HepG2 (cell line): ENCODE data around the gene SOCS7. TPM values are rescaled to one million over a fixed set of nuclear protein-coding genes. Genes with fewer than 3 reads are reported as not detected.

Experiments used
- ATAC-seq: fragments of 200-7000 bp; cut with Tn5 transposase; 3 replicates; pipeline ENCODE4 v1.9.1; 2020; ENCODE audit warnings: mild to moderate bottlenecking, moderate library complexity
- BruUV-seq: library from RNA; stranded (reverse); fragments of 400-500 nt; replicated peaks from 2 replicates; lab custom pipeline; 2021; lab: Mats Ljungman, UMichigan
- CTCF ChIA-PET: fragments of 300-600 bp; formaldehyde crosslinking; extraction: SDS; loops from one replicate; lab custom pipeline; 2021; ENCODE audit warnings: low total read pairs, inconsistent platforms, low intra/inter-chr PET ratio; lab: Yijun Ruan, JAX
- POLR2A ChIA-PET: fragments of 350-600 bp; sonication (Branson Sonifier 250); formaldehyde crosslinking; loops from one replicate; lab custom pipeline; 2020; ENCODE audit warnings: antibody characterized with exemption, inconsistent platforms; lab: Yijun Ruan, JAX
- DNase-seq: peaks from one replicate; pipeline ENCODE4 v3.0.0-alpha.2; 2015; ENCODE audit warnings: low spot score
- FAIRE-seq: peaks from 3 replicates; lab custom pipeline; 2011; peaks lifted over from hg19 to GRCh38; lab: Jason Lieb, UNC
- H2AFZ ChIP-seq: one replicate; pipeline ENCODE4 v1.6.1; 2011; ENCODE audit warnings: low read length, inconsistent platforms
- H3K27ac ChIP-seq: fragments of 300-600 bp; 3 replicates; pipeline ENCODE4 v1.8.0; 2011; ENCODE audit warnings: mixed run types, mild to moderate bottlenecking, mixed read lengths, low read length, inconsistent platforms; ENCODE audit not compliant: insufficient read depth; ENCODE audit errors: extremely low read length
- H3K27me3 ChIP-seq, 2 experiments: fragments of 200-600 bp in 1 of 2; 2 replicates in 1 of 2; 3 replicates in 1 of 2; pipeline versions ENCODE4 v1.6.0 to v1.8.0; 2011; ENCODE audit warnings: low read length in 2 of 2, mild to moderate bottlenecking in 2 of 2, moderate library complexity in 2 of 2, inconsistent platforms in 1 of 2; ENCODE audit not compliant: insufficient read depth in 2 of 2, control insufficient read depth in 1 of 2
- H3K36me3 ChIP-seq, 2 experiments: fragments of 200-600 bp in 1 of 2; replicated peaks in 1 of 2; 2 replicates in 1 of 2; 3 replicates in 1 of 2; pipeline versions ENCODE4 v1.5.1 to v1.8.0; 2011; ENCODE audit warnings: low read length in 2 of 2, inconsistent platforms in 1 of 2; ENCODE audit not compliant: insufficient read depth in 2 of 2, control insufficient read depth in 1 of 2
- H3K4me1 ChIP-seq: 2 replicates; pipeline ENCODE4 v1.5.1; 2012; ENCODE audit warnings: low read length, inconsistent platforms; ENCODE audit not compliant: insufficient read depth
- H3K4me2 ChIP-seq: 2 replicates; pipeline ENCODE4 v1.6.0; 2011; ENCODE audit warnings: low read depth, low read length, inconsistent platforms
- H3K4me3 ChIP-seq, 3 experiments: fragments of 200-600 bp in 1 of 3; sonication (generic), shearing (Covaris generic) in 1 of 3; replicated peaks in 1 of 3; 2 replicates each; pipeline ENCODE4 v1.5.1; 2011 to 2016; ENCODE audit warnings: low read length in 3 of 3, inconsistent platforms in 2 of 3, low read depth in 2 of 3, mild to moderate bottlenecking in 2 of 3, control low read depth in 1 of 3, mixed read lengths in 1 of 3; ENCODE audit not compliant: insufficient read depth in 1 of 3
- H3K79me2 ChIP-seq: one replicate; pipeline ENCODE4 v1.6.1; 2011; ENCODE audit warnings: low read length, inconsistent platforms; ENCODE audit not compliant: insufficient read depth
- H3K9ac ChIP-seq: 2 replicates; pipeline ENCODE4 v1.6.0; 2011; ENCODE audit warnings: mild to moderate bottlenecking, low read depth, low read length, inconsistent platforms; ENCODE audit not compliant: insufficient read depth
- H3K9me3 ChIP-seq: 2 replicates; pipeline ENCODE4 v1.5.1; 2012; ENCODE audit warnings: mild to moderate bottlenecking, low read length
- H4K20me1 ChIP-seq: 2 replicates; pipeline ENCODE4 v1.6.0; 2011; ENCODE audit warnings: inconsistent platforms, mild to moderate bottlenecking, low read length, moderate library complexity; ENCODE audit not compliant: insufficient read depth
- LCORL ChIP-seq, 2 experiments: fragments of 450-650 bp in 1 of 2; sonication (generic) in 1 of 2; formaldehyde crosslinking in 1 of 2; IDR thresholded peaks; 2 replicates each; pipeline versions ENCODE4 v1.5.0 to v1.6.1; 2017 to 2020; ENCODE audit warnings: antibody characterized with exemption in 1 of 2, missing genetic modification reagents in 1 of 2
- NFIB ChIP-seq: sonication (generic); formaldehyde crosslinking; IDR thresholded peaks from 2 replicates; pipeline ENCODE4 v1.9.0; 2021; ENCODE audit warnings: missing genetic modification reagents, mild to moderate bottlenecking, borderline replicate concordance
- SOX13 ChIP-seq, 3 experiments: fragments of 450-650 bp in 1 of 3; sonication (generic) in 1 of 3; formaldehyde crosslinking in 1 of 3; IDR thresholded peaks in 2 of 3; conservative IDR thresholded peaks in 1 of 3; 2 replicates each; pipeline versions ENCODE4 v1.5.0 to v1.6.1; 2016 to 2020; ENCODE audit warnings: antibody characterized with exemption in 1 of 3, mild to moderate bottlenecking in 1 of 3, missing compliant biosample characterization in 1 of 3, missing genetic modification reagents in 1 of 3, moderate library complexity in 1 of 3
- SRSF1 ChIP-seq: fragments of 200-400 bp; formaldehyde crosslinking; optimal IDR thresholded peaks from 2 replicates; pipeline ENCODE3; 2017; ENCODE audit warnings: mild to moderate bottlenecking, low read depth, low read length, moderate library complexity
- TBP ChIP-seq: sonication (generic); formaldehyde crosslinking; IDR thresholded peaks from 2 replicates; pipeline ENCODE4 v1.5.0; 2020; ENCODE audit warnings: missing genetic modification reagents
- ZNF274 ChIP-seq: sonication (generic); formaldehyde crosslinking; IDR thresholded peaks from 2 replicates; pipeline ENCODE4 v1.5.1; 2020; ENCODE audit warnings: mild to moderate bottlenecking, missing genetic modification reagents
- ZNF326 ChIP-seq: sonication (generic); formaldehyde crosslinking; IDR thresholded peaks from 2 replicates; pipeline ENCODE4 v1.4.0; 2020; ENCODE audit warnings: missing genetic modification reagents, borderline replicate concordance
- ZNF547 ChIP-seq: sonication (generic); formaldehyde crosslinking; IDR thresholded peaks from 2 replicates; pipeline ENCODE4 v1.5.1; 2020; ENCODE audit warnings: mild to moderate bottlenecking, missing genetic modification reagents
- ZNF652 ChIP-seq: IDR thresholded peaks from 2 replicates; pipeline ENCODE4 v1.6.1; 2016; ENCODE audit warnings: low read depth, borderline replicate concordance
- ZNF687 ChIP-seq: sonication (generic); formaldehyde crosslinking; IDR thresholded peaks from 2 replicates; pipeline ENCODE4 v1.5.1; 2020; ENCODE audit warnings: mild to moderate bottlenecking, missing genetic modification reagents, moderate library complexity
- ZNF891 ChIP-seq: sonication (generic); formaldehyde crosslinking; IDR thresholded peaks from 2 replicates; pipeline ENCODE4 v1.5.0; 2020; ENCODE audit warnings: mild to moderate bottlenecking, missing genetic modification reagents
- WGBS: methylation state at CpG from one replicate; pipeline ENCODE4 v1.1.6; 2017; ENCODE audit warnings: low lambda C conversion rate; 5-methylcytosine and 5-hydroxymethylcytosine counted together
- in situ Hi-C: cut with HindIII; loops from 2 replicates; pipeline ENCODE4 v1.10.0; 2017; ENCODE audit warnings: low pct_unique_long_range_greater_than_20kb; ENCODE audit not compliant: extremely low pct_ligation_motif_present
- intact Hi-C: fragments of 100-400 bp; cut with micrococcal nuclease; formaldehyde crosslinking; loops from one replicate; pipeline ENCODE4 v1.10.0; 2022; ENCODE audit not compliant: unreplicated experiment
- polyA plus RNA-seq, 8 experiments: library from polyadenylated mRNA; depleted of rRNA in 3 of 8; stranded (reverse) in 7 of 8; unstranded in 1 of 8; fragments of >200 nt; fragmentation: Illumina TruSeq in 4 of 8; extraction: Trizol in 4 of 8; gene quantifications; 2 replicates each; pipeline versions ENCODE4 v1.2.1 to v1.2.3, GENCODE V29; 2011 to 2016; ENCODE audit warnings: low read depth in 4 of 8, missing spikeins in 1 of 8, mixed read lengths in 1 of 8; ENCODE audit not compliant: insufficient read depth in 1 of 8
- total RNA-seq, 5 experiments: library from RNA; depleted of rRNA; stranded (reverse); fragments of >200 nt; fragmentation: Illumina TruSeq; extraction: Trizol; gene quantifications; 2 replicates each; pipeline ENCODE4 v1.2.3, GENCODE V29; 2016; ENCODE audit warnings: low read depth in 1 of 5

The SOCS7 gene
- total and polyA plus RNA-seq, 2 of the 13 experiments (the other 11 are each of a cell fraction or from before 2014, with no cell fraction given): 19.2 to 24.2 TPM

GRCh38 chr17:38341035-38341721, 10.5 kb upstream of the SOCS7 start:
- no peaks in the 10 kb centered on the region for H3K79me2 ChIP-seq
- no peaks in the 10 kb centered on the region for H4K20me1 ChIP-seq
- H3K27ac ChIP-seq: no peak overlapping the region
- ATAC-seq (peak; percentile 69), DNase-seq (peak; percentile 47), FAIRE-seq (no peak)
- no peaks in the 10 kb centered on the region for H3K36me3 ChIP-seq
- TF ChIP-seq ZNF891 (CRISPR knock-in tag) (0 out of 2 replicates have a peak, but pooled peaks have one; percentile 34), ZNF652 (CRISPR knock-in tag) (no peak), NFIB (CRISPR knock-in tag) (peak; percentile 61; the same call in 1 of the 2 replicates), ZNF687 (peak; percentile 20; the same call in 1 of the 2 replicates), LCORL (IDR thresholded peaks at IDR 0.05) (peak; percentile 75; the same call in 1 of the 2 replicates), LCORL (CRISPR knock-in tag; IDR thresholded peaks at IDR 0.05) (no peak), ZNF274 (CRISPR knock-in tag) (0 out of 2 replicates have a peak, but pooled peaks have one; percentile 51), ZNF547 (0 out of 2 replicates have a peak, but pooled peaks have one; percentile 36), SRSF1 (no peak), SOX13 (IDR thresholded peaks at IDR 0.05) (no peak), SOX13 (CRISPR knock-in tag; conservative IDR thresholded peaks at IDR 0.05 in 1 of 2, IDR thresholded peaks at IDR 0.05 in 1 of 2) (0 out of 4 replicates have a peak, but pooled peaks of 1 of the 2 experiments have one; percentile 10), ZNF326 (no peak), TBP (no peak)
- intact Hi-C loops: no loop called here
- BruUV-seq: no TSS peak
- no peak overlapping the region for H3K9ac ChIP-seq
- peaks cover 7 to 31% of the 10 kb centered on the region in 2 experiments; a peak in 3 of 5 replicates for H3K27me3 ChIP-seq
- POLR2A ChIA-PET: interaction anchor here (1.7 kb wide), 1 partner anchor 10 kb away, joined by 8 read pairs; no protein-coding TSS in a partner anchor
- in situ Hi-C loops: no loop called here
- H3K9me3 ChIP-seq: no peaks in the 10 kb centered on the region
- no peak overlapping the region for H3K4me3 ChIP-seq
- 37% methylated on average over 5 of the region's 5 CpGs for WGBS
- H2AFZ ChIP-seq: no peak overlapping the region
- no peak overlapping the region for H3K4me2 ChIP-seq
- CTCF ChIA-PET: no interaction called here
- H3K4me1 ChIP-seq: peaks cover 13% of the 10 kb centered on the region
